Memory B cell (primary cell): ENCODE measurements around the gene ANKRD37.

Experiments
- ATAC-seq: fragments of 150-1000 bp; cut with Tn5 transposase; 2 replicates; pipeline ENCODE4 v1.10.0; 2021; ENCODE audit warnings: low read depth, mild to moderate bottlenecking, moderate library complexity
- DNase-seq, 2 donors: peaks; one replicate each; pipeline ENCODE4 v3.0.0; 2022; ENCODE audit warnings: low spot score in 2 of 2
- H3K27ac Mint-ChIP-seq: one replicate; pipeline ENCODE4 v1.8.0; 2022; ENCODE audit warnings: mild to moderate bottlenecking, moderate library complexity, mixed read lengths
- H3K27me3 Mint-ChIP-seq: one replicate; pipeline ENCODE4 v1.8.0; 2022; ENCODE audit warnings: mixed read lengths
- H3K36me3 Mint-ChIP-seq: one replicate; pipeline ENCODE4 v1.8.0; 2022; ENCODE audit warnings: mild to moderate bottlenecking, mixed read lengths
- H3K4me1 Mint-ChIP-seq: one replicate; pipeline ENCODE4 v1.8.0; 2022; ENCODE audit warnings: mixed read lengths
- H3K4me3 Mint-ChIP-seq: one replicate; pipeline ENCODE4 v1.8.0; 2022; ENCODE audit warnings: mild to moderate bottlenecking, moderate library complexity, mixed read lengths
- H3K9me3 Mint-ChIP-seq: one replicate; pipeline ENCODE4 v1.8.0; 2022; ENCODE audit warnings: mixed read lengths

The ANKRD37 gene

DNA sequence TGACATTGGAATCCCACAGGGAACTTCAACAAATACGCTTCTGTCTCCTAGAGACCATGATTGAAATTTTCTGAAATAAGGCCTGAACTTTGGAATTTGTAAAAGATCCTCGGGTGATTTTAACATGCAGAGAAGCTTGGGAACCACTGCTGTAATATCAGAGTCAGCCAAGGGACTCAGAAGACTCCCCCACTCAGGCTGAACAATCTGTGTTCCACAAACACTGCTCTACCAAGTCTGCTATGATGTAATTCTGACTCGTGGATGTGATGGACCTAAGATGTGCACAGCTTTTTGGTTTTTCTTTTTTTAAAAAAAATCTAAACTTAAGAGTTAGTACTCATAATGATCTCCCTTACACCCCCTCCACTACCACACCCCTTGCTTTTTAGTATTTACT lies 26.9 kb upstream of the ANKRD37 start:
- Mint-ChIP-seq H3K27me3 (no peaks in the 10 kb centered on the region), H3K27ac (no peak overlapping the region), H3K4me3 (no peak overlapping the region), H3K9me3 (no peaks in the 10 kb centered on the region), H3K36me3 (peaks cover 22% of the 10 kb centered on the region), H3K4me1 (no peaks in the 10 kb centered on the region)
- no peak for ATAC-seq
- DNase-seq: no peak

GRCh38 chr4:185370268-185370949 lies 26.2 kb upstream of the ANKRD37 start:
- no peaks in the 10 kb centered on the region for H3K4me1 Mint-ChIP-seq
- H3K36me3 Mint-ChIP-seq: peaks cover 22% of the 10 kb centered on the region
- ATAC-seq (no peak), DNase-seq (no peak)
- H3K27ac Mint-ChIP-seq: no peak overlapping the region
- no peaks in the 10 kb centered on the region for H3K27me3 Mint-ChIP-seq
- H3K9me3 Mint-ChIP-seq: no peaks in the 10 kb centered on the region
- no peak overlapping the region for H3K4me3 Mint-ChIP-seq

- Mint-ChIP-seq H3K4me3 (no peak overlapping the region), H3K27me3 (no peaks in the 10 kb centered on the region), H3K4me1 (no peaks in the 10 kb centered on the region), H3K9me3 (no peaks in the 10 kb centered on the region), H3K27ac (no peak overlapping the region), H3K36me3 (peaks cover 17% of the 10 kb centered on the region)
- ATAC-seq: no peak
- no peak for DNase-seq
Measured at GRCh38 chr4:185371702-185372101, 24.9 kb upstream of the ANKRD37 start.

DNA sequence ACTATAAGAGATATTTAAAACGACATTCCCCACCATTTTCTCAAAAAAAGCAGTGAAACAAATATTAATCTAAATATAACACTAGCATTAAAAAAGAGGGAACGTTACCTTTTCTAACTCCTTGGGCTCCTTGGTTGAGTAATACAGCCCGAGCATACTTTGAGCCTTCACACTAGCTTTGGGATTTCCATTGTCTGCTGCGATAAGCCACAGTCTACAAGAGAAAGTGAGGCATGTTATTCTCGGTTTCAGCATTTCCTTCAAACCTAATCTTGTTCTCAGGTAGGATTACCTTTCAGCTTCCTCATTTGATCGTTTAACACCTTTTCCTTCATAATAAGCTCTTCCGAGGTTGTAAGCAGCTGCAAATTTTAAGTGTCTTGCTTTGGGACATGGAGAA lies 22.6 kb upstream of the ANKRD37 start:
- H3K27me3 Mint-ChIP-seq: no peaks in the 10 kb centered on the region
- no peak overlapping the region for H3K4me3 Mint-ChIP-seq
- H3K27ac Mint-ChIP-seq: no peak overlapping the region
- DNase-seq (no peak), ATAC-seq (no peak)
- H3K4me1 Mint-ChIP-seq: no peaks in the 10 kb centered on the region
- H3K9me3 Mint-ChIP-seq: no peaks in the 10 kb centered on the region
- peaks cover 14% of the 10 kb centered on the region for H3K36me3 Mint-ChIP-seq

DNA sequence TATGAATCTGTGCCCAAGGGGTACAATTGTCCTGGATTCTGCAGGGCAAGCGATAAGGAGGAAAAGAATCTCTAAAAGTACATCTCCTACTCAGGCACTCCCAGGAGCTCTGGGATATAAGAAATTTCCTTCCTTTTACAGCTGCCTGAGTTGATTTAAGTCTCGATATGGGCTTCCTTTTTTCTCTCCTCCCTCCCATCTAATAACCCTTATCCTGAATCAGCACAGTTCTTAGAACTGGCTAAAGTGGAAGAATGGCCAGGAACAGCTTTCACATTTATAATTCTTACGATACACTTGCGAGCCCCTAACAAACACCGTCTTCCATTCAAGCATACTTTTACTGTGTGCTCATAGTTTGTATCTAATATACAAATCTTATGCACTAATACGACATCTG lies 22.1 kb upstream of the ANKRD37 start:
- Mint-ChIP-seq H3K27ac (no peak overlapping the region), H3K4me3 (no peak overlapping the region), H3K4me1 (no peaks in the 10 kb centered on the region), H3K36me3 (peaks cover 14% of the 10 kb centered on the region), H3K27me3 (no peaks in the 10 kb centered on the region), H3K9me3 (no peaks in the 10 kb centered on the region)
- ATAC-seq (no peak), DNase-seq (no peak)

DNA sequence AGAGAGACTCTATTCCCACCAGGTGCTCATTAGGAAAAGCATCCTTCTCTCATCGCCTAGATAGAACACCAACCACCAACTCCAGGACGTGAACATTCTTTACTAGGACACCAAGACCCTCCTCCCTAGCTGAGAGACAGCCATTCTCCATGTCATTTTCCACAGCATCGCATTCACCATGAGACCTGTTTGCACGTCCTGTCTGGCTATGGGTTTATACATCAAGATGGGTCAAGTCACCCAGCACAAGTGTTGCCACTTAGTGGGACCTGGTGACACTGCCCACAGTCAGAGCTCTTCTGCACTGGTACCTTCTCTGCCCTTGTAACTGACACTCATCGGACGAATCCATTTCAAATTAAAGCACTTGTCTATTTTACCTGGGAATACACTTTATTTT lies 18.4 kb upstream of the ANKRD37 start:
- no peaks in the 10 kb centered on the region for H3K4me1 Mint-ChIP-seq
- no peak overlapping the region for H3K4me3 Mint-ChIP-seq
- peaks cover 5% of the 10 kb centered on the region for H3K9me3 Mint-ChIP-seq
- DNase-seq: no peak
- peaks cover 21% of the 10 kb centered on the region for H3K36me3 Mint-ChIP-seq
- ATAC-seq: no peak
- H3K27ac Mint-ChIP-seq: no peak overlapping the region
- H3K27me3 Mint-ChIP-seq: no peaks in the 10 kb centered on the region

DNA sequence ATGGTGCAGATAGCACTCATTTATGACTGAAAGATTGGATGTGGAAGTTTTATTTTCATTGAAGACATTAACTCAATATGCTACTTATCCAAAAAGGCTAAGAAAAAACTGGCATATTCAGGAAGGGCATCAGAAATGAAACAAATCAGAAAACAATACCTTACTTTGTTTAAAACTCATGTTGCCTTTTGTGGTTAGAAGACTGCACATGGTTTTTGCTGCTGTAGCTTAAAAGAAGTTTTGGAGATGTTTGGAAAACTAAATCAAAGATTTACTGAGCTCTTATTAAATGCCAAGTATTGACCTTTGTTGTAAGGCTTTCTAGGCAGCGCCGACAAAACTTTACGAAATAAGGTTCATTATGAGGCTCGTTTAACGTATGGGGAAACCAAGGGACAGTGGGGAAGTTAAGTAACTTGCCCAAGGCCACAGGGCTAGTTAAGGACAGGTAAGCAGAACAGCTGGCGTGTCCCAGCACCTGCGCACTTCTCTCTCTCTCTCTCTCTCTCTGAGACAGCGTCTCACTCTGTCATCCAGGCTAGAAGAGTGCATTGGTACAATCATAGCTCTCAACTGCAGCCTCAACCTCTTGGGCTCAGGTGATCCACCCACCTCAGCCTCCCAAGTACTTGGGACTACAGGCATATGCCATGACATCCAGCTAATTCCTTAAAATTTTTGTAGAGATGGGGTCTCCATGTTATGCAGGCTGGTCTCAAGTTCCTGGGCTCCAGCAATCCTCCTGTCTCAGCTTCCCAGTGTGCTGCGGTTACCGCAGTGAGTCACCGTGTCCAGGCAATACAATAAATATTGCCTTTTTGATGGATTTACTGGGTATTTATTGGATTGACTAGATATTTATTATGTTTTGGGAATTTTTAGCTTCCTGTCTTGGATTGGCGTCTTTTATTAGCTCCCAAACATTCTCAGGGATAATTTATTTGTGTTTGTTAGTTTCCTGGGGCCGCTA lies 17.0 kb upstream of the ANKRD37 start:
- Mint-ChIP-seq H3K27me3 (no peaks in the 10 kb centered on the region), H3K27ac (no peak overlapping the region), H3K36me3 (peaks cover 20% of the 10 kb centered on the region), H3K9me3 (peaks cover 5% of the 10 kb centered on the region), H3K4me3 (no peak overlapping the region), H3K4me1 (no peaks in the 10 kb centered on the region)
- ATAC-seq (no peak), DNase-seq (no peak)

DNA sequence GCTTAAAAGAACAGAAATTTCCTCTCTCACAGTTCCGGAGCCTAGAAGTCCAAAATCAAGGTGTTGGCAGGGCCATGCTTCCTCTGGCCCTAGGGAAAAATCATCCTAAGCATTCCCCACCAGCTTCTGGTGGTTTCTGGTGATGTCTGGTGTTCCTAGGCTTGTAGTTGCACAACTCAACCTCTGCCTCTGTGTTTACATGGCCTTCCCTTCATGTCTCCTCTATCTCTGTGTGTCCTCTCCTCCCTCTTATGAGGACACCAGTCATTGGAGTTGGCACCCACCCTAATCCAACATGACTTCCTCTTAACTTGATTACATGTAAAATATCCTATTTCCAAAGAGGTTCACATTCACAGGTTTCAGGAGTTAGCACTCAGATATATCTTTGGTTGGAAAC lies 16.3 kb upstream of the ANKRD37 start:
- H3K9me3 Mint-ChIP-seq: peaks cover 5% of the 10 kb centered on the region
- ATAC-seq (no peak), DNase-seq (no peak)
- no peaks in the 10 kb centered on the region for H3K27me3 Mint-ChIP-seq
- no peak overlapping the region for H3K27ac Mint-ChIP-seq
- H3K4me3 Mint-ChIP-seq: no peak overlapping the region
- H3K4me1 Mint-ChIP-seq: no peaks in the 10 kb centered on the region
- H3K36me3 Mint-ChIP-seq: peaks cover 20% of the 10 kb centered on the region

- Mint-ChIP-seq H3K27ac (no peak overlapping the region), H3K9me3 (peaks cover 5% of the 10 kb centered on the region), H3K27me3 (no peaks in the 10 kb centered on the region), H3K4me3 (no peak overlapping the region), H3K36me3 (peaks cover 20% of the 10 kb centered on the region), H3K4me1 (no peaks in the 10 kb centered on the region)
- ATAC-seq: no peak
- DNase-seq: no peak
Measured at GRCh38 chr4:185381288-185382196, 15.1 kb upstream of the ANKRD37 start.

DNA sequence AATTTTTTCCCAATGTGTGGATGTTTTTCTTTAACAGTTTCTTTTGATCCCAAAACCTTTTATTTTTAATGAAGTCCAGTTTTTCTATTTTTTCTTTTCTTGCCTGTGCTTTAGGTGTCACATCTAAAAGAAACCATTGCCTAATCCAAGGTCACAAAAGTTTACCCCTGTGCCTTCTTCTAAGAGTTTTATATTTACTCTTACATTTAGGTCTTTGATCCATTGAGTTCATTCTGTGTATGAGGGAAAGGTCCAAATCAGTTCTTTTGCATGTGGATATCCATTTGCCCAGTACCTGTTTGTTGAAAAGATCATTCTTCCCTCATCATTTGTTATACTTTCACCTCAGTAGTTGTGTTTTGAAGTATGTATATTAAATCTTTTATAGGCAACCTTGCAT lies 13.9 kb upstream of the ANKRD37 start:
- Mint-ChIP-seq H3K27me3 (no peaks in the 10 kb centered on the region), H3K4me1 (no peaks in the 10 kb centered on the region), H3K9me3 (peaks cover 5% of the 10 kb centered on the region), H3K36me3 (peaks cover 20% of the 10 kb centered on the region), H3K27ac (no peak overlapping the region), H3K4me3 (no peak overlapping the region)
- ATAC-seq: no peak
- DNase-seq: no peak

DNA sequence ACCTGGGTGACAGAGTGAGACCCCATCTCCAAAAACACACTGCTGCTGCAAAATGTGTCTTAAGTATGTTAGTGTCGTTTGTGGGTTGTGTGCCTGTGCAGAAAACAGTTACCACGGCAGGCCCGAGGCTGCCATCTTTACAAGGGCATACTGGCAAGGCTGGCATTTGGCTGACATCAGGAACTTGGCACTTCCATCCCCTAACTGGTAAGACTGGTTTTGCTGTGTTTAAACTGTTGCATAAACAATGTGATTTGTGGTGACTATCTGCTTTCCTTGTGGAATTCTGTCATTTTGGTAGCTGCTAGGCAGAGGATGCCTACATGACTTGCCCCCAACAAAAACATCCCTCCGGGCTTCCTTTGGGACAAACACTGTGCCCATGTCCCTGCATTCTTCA lies 13.2 kb upstream of the ANKRD37 start:
- peaks cover 16% of the 10 kb centered on the region for H3K36me3 Mint-ChIP-seq
- H3K9me3 Mint-ChIP-seq: peaks cover 5% of the 10 kb centered on the region
- no peak overlapping the region for H3K27ac Mint-ChIP-seq
- H3K4me3 Mint-ChIP-seq: no peak overlapping the region
- H3K27me3 Mint-ChIP-seq: no peaks in the 10 kb centered on the region
- no peak for DNase-seq
- H3K4me1 Mint-ChIP-seq: no peaks in the 10 kb centered on the region
- no peak for ATAC-seq

DNA sequence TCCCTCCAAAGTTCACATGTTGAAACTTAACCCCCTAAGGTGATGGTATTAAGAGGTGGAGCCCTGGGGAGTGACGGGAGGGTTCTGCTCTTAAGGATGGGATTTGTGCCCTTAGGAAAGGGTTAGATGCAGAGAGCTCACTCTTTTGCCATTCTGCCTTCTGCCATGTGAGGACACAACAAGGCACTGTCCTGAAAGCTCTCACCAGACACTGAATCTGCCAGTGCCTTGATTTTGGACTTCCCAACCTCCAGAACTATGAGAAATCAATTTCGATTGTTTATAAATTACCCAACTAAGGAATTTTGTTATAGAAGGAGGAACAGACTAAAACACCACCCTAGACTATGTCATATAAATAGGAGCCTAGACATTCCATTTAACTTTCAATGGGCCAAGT lies 12.6 kb upstream of the ANKRD37 start:
- no peaks in the 10 kb centered on the region for H3K4me1 Mint-ChIP-seq
- no peak for DNase-seq
- no peak for ATAC-seq
- H3K4me3 Mint-ChIP-seq: no peak overlapping the region
- H3K27ac Mint-ChIP-seq: no peak overlapping the region
- peaks cover 5% of the 10 kb centered on the region for H3K9me3 Mint-ChIP-seq
- peaks cover 15% of the 10 kb centered on the region for H3K36me3 Mint-ChIP-seq
- H3K27me3 Mint-ChIP-seq: no peaks in the 10 kb centered on the region

DNA sequence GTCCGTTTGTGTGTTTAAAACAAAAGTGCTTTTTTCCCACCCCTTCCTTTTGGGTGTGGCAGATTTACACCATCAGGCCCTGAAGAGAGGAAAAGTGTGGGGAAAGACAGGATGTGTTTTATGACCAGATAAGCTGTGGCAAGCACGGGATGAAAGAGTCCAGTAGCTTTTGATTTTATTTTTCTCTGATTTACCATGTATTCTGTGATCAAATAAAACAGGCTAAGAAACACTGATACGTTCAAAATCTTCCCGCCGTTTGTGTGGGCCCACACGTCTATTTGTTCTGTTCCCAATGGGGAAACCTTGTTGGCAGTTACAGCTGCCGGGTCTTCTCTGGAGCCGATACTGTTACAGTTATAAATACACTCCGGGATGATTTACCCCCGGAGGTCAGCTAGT lies 11.7 kb upstream of the ANKRD37 start:
- Mint-ChIP-seq H3K9me3 (peaks cover 5% of the 10 kb centered on the region), H3K27ac (no peak overlapping the region), H3K36me3 (peaks cover 15% of the 10 kb centered on the region), H3K4me3 (no peak overlapping the region), H3K4me1 (no peaks in the 10 kb centered on the region), H3K27me3 (no peaks in the 10 kb centered on the region)
- ATAC-seq (no peak), DNase-seq (no peak)

DNA sequence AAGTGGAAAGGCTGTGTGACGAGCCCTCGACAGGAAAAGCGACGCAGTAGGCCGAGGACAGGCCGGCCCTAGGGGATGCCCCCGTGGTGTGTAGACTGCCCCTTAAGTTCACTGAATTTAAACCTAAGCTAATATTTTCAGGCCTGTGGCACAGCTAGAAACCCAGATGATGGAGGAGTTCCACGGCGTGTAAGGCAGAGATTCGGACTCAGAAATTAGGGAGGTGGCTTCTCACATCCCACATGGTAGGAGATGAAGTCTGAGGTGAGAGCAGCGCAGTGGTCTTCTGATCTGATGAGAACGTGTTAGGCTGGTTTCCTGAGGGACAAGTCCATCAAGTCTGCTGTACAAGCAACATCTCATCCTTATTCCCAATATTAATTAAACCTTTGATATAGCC lies 8.7 kb upstream of the ANKRD37 start:
- Mint-ChIP-seq H3K9me3 (no peaks in the 10 kb centered on the region), H3K4me1 (no peaks in the 10 kb centered on the region), H3K27me3 (no peaks in the 10 kb centered on the region), H3K4me3 (no peak overlapping the region), H3K27ac (no peak overlapping the region), H3K36me3 (peaks cover 2% of the 10 kb centered on the region)
- no peak for DNase-seq
- no peak for ATAC-seq
